NCI-H345 (cell line): ENCODE data around the gene BHLHE41.
A peak's percentile ranks its signal among the peaks of the same experiment; 100 is the strongest.

Experiments
- DNase-seq: peaks from one replicate; lab custom pipeline; 2025; lab: John Stamatoyannopoulos, UW

BHLHE41 gene

DNA sequence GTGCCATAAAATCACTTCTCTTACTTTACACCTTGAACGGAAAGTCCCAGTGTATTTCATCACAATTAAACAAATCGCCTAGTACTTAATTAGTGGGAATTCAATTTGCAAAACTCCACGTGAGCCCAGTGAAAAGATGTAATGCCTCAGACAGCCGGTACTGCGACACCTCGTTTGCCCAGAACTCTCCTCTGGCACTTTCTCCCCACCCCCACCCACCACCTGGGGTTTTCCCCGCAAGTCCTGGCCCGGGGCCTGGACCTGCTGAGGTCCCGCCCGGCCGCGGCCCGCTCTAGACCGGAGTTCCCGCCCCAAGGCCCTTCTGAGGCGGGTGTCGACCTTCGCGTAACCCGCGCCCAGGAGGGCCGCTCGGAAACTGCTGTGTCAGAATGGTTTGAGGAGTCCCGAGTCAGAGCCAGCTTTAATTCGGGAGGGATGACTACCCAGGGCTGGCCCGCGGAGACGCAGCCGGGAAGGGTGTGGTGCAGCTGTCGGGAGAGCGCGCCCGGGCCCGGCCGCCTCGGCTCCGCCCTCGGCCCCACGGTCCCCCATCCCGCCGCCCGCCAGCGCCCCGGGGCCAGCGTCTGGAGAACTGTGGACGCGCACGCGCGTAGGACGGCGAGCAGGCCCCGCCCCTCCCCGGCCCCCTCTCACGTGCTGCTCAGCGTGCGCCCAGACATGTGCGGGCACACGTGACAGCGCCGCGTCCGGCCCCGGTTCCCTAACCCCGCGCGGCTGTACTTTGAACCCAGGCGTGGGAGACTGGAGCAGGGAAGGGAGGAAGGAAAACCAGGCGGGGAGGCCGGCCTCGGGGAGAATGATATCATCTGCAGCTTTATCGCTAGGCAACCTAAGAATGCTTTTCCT is 10.8 kb downstream of the BHLHE41 start:
- DNase-seq = peak; percentile 42

DNA sequence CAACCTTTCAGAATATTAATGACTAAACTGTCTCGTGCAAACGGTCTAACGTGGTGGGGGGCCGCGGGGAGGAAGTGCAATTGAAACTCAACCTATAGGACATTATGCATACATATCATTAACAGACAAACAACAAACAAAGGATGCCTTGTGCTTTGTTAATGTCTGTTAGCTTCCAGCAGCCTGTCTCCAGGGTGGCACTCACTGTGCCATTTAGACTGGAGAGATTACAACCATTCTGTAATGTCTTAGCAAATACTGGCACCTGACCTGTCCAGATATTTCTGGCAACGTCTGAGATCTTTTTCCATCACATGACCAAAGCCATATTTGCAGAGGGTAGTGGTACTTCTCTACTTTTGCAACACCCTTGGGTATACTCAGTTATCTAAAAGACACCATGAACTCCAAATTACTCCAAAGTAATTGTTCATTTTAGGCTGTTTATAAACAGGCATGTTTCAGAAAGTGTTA is 11.6 kb downstream of the BHLHE41 start:
- no peak for DNase-seq

DNA sequence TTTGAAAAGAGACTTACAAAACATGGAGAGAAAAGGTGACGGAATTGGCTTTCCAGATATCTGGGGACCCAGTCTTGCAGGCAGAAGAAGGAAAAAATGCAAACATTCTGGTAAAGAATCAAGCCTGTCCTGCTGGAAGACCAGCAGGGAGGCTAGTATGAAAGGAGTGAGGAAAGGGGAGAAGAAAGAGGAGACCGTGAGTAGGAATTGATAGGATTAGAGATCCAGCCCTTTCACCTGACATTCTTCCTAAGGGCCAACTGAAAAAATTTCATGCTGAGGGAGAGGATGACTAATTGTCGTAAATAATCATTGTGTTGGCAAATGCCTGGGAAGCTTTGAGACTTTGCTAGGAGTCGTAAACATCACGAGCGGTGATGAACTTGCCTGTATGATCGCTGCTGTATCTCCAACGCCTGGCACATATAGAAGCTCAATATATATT is 12.1 kb downstream of the BHLHE41 start:
- DNase-seq = no peak

DNA sequence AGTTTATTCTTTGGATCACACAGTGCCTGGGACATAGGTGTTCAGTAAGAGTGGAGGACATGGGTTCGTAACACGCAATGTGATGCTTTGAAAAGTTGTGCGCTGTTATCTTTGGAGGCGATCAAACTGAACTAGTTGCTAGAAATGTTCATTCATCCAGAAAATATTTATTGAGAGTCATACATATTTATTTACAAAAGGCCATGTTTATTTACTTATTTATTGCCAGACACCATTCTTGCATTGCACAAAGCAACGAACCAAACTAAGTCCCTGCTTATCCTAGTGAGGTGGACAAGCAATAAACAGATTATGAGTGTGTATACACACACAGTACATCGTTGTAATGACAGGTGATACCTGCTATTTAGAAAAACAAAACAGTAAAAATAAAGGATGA is 12.6 kb downstream of the BHLHE41 start:
- DNase-seq = no peak

DNA sequence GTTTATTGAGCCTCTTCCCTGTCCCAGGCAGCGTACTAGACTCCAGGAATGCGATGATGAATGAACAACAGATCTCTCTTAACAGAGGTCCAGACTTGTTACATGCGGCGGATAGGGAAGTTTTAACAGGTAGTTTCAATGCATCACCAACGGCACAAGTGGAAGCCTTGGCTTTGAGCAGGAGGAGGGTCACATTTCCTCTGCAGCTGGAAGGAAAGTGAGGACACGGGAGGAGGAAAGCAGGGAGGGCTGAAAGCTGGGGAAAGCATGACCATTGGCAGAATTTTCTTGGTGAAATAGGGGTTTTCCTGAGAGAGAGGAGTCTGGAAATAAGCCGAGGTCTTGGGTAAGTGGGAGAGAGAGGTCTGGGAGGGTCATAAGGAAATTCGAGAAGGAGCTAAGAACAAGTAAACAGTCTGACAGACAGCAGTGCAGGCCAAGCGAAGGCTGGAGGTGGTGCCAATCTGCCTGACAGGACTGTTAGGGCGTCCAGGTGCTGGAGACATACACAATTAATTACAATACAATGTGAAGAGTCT is 15.4 kb downstream of the BHLHE41 start:
- DNase-seq = no peak

DNA sequence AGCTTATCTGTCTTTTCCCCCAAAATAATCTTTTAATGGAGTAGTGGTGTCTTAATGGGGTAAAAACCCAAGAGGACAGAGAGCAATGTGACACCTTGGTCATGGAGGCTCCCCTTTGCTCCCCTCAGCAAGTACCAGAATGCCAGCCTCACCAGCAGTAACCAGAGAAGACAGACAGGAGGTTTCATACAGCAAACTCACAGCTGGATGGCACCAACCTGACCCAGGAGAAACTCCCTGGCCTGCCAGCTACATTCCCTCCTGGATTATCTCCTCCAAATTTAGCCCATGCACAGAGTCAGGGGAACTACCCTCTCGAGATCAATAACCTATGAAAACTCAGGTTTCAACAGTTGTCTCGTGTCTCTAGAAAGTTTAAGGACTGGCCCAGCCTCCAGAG is 15.9 kb downstream of the BHLHE41 start:
- no peak for DNase-seq

DNA sequence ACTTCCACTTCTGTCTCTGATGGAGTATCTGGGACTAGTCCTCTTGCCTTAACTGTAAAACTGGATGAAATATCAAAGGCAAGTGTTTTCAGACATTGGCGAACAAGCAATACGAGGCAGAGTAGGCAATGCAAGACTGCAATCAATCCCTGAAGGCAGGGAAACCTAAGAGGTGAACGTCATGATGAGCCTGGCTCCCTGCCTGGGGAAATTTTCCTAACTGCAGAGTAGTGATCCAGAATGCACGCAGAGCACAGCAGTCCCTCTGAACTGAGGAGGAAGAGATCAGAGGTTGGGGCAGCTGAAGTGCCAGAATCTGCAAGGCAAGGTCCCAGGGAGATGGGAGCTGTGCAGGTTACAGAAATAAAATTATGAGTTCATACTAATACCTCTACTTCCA is 18.5 kb downstream of the BHLHE41 start:
- DNase-seq = no peak

DNA sequence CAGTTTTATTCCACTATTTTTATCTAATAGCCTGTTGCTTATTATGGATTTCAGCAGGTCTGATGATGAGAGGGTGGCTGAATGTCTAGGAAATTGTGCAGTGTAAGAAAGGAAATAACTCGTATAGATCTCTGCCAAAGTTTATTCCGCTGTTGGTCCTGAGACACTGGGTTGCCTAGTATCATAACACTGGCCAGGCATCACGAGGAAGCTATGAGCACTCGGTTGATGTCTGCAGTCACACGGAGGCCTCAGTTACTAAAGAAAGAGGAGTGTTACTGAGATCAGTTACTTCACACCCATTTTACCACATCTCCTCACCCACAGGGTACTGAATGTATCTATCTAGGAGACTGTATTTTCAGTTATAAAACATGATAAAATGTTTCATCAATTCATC is 21.9 kb downstream of the BHLHE41 start:
- DNase-seq = no peak

DNA sequence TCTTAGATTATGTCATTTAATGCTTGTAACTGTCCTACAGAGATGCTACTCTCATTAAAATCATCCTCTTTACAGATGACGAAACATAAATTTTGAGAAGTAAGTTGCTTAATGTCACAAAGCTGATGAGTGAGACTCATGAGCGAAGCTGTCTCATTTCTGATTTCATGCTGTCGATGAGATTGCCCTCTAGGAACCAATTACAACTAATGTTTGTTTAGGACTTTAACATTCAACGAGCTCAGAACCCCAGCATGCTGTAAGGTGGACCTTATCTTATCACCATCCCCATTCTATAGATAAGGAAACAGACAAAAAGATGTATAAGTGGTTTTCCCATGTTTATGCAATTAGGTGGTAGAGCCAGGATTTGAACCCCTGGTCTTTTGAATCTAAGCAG is 23.1 kb downstream of the BHLHE41 start:
- DNase-seq = no peak

DNA sequence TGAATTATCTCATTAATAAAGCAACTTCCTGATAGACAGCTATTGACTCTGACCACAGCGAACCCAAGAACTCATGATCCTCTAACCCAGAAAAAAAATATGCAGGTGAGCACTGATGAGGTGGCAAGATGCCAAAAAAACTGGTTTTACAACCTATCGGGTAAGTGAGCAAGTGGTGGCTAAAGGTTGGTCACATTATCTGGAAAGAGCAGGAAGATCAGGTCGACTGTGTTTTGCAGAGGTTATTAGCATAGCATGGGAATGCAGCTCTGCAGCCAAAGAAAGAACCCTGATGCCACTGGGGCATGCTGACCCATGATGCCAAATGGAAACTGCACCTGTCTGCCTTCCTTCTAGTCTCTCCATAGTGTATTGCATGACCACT is 23.5 kb downstream of the BHLHE41 start:
- DNase-seq = peak; percentile 11

DNA sequence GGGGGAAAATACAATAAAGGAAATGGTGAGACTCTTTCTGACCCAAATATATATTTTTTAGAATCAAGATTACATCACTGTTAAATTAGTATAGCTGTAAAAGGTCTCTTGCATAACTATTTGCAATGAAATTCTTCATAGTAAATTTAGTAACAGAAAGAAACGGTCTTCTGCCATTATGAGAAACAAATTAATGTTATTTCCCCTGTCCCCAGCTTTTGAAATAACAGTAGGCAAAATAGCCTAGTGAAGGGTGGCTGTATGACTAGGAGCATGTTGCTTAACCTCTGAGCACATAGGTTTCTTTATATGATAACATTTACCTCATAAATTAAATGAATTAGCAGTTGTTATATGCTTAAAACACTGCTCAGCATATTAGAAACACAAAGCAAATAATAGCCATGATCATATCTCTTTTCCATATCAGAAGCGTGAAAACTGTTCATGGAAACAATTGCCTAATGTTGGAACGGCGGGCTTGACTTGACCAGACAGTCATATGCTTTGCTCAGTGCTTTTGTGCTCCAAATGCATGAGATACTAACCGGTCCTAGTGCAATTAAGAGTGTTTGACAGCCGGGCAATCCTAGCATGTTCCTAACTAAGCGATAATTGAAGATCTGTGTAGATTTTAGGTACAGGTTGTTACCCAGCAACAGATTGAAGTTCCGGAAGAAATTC is 24.0 kb downstream of the BHLHE41 start:
- DNase-seq = no peak

DNA sequence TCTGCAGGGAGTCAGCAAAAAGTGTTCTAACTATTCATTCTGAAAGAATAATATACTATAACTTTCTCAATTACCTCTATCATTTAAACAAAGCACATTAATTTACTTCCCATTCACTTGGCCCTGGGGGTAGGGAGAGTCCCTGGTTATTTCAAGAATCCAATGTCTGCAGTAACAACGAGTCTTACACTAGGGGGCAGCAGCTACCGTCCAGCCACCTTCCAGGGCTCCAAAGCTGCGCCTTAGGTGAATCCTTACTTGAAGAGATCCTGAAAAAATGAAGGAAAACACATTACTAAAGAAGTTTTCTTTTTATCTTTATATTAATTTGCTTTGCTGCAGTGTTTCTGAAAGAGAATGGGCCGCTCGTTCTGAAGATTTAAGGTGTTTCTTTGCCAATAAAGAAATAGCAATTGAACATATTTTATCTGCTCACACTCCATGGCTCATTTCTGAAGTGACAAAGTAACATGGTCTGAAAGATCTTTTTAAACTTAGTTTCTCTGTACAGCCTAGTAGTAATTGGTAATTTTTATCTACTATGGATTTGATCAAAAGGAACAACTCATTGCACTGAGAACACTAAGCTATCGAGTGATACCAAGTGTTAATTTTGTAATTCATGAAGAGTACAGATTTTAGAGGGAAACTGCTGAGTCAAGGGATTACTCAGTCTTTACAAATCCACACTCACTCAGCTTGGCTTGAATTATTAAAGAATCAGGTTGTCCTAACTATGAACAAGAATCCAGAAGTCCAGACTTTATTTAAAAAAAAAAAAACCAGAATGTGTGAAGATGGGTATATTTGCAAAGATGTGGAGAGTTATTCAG is 27.6 kb downstream of the BHLHE41 start:
- DNase-seq = peak; percentile 61

DNA sequence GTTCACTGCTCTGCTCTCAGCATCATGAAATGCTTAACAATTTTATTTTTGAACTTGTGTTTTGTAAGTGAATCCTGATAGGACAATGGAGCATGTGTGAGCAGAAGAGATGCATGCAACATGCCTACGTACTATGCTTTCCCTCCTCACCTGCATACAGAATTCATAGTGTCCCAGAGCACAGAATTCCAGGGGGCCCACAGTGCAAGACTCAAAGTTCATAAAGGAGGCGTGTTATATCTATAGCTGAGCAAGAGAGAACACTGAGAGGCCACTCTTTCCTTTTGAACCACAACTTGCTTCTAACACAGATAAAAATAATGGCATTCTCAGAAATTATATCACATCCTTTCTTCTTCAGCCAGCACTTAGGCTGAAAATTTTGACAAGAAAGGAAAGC is 28.8 kb downstream of the BHLHE41 start:
- no peak for DNase-seq

DNA sequence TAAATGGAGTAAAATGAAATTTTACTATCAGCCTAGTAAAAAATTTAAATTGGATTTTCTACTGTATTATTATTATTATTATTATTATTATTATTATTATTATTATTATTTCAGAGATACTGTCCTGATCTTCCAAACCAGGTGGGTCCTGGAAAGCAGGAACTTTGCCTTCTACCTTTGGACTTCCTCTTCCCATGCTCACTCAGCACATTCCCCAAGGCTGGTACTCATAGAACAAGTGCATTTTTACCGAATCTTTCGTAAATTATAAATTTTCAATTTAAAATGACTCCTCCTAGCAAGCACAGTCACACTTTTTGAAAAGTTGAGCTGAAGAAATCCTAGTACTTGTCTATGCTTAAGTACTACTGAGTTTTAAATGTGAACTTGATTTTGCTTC is 29.7 kb downstream of the BHLHE41 start:
- DNase-seq = no peak

DNA sequence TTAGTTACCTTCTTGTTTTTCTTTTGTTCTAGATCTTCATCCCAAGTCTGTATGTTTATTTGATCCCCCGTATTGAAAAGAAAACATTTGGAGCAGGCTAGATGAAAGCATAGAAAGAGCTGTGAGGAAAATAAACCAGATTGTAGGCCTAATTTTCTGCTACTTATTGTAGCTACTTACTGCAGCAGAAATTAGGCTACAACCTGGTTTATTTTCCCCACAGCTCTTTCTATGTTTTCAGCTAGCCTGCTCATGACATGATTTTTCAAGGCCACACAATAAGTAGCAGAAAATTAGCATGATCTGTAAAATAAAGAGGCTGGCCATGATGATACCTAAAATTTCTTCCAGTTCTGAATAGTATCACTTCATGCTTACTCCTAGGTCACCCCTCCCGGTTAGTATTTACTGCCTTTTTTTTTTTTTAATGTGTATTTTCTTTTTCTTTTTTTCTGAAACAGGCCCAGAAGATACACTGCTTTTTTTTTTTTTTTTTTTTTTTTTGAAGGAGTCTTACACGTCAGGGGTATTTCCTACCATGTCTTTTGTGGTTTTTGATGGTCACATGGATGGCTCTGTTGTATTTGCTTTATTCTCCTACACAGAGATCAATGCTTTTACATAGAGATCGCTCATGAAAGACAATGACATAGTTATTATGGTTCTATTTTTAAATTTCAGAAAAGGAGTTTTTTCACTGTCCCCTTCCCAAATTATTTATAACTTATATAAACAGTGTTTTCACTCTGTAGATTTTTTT is 32.3 kb downstream of the BHLHE41 start:
- DNase-seq = no peak

DNA sequence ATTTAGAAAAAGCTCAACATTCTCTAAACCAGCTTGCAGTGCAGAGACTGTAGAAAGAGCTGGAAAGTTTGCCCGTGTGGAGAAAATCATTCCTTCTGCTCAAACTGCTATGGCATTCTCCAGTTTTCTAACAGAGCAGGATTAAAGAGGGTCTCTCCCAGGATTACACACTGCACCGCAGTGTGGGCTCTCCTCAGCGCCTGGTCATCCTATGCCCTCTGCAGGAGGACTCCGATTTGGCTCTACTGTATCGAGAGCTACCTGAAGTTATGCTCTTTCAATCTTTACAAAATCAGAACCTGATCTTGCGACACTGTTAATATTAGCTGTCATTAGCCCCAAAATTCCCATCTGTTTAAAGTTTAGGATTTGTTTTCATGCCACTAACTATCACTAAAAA is 33.0 kb downstream of the BHLHE41 start:
- DNase-seq = no peak

DNA sequence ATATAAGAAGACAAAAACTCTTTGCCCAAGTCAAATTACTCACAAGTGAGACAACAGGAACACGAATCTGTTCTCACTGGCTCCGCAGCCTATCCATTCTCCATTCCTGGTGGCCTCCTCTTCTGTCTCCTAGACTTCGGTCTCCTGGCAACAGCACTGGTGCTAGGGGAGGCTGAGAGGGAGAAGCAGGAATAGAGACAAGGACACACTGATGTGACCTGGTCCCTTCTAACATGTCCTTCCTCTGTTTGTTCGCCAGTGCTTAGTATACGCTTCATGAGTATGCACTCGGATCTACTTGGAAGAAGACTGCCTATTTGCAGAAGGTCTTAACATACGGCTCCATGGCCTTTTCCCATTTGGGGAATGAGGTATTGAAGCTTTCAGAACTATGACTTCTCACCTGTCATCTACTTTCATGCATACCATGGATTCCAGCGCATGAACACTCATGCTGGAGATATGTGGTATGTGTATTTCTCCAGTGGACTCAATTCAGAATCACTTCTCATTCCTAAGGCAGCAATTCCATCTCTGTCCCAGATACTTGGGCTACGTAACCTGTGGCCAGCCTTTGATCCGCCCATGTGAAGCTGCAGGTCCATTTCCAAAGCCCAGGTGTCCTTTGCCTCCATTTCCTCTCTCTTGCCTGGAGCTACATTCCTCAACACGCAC is 33.9 kb downstream of the BHLHE41 start:
- DNase-seq = no peak

DNA sequence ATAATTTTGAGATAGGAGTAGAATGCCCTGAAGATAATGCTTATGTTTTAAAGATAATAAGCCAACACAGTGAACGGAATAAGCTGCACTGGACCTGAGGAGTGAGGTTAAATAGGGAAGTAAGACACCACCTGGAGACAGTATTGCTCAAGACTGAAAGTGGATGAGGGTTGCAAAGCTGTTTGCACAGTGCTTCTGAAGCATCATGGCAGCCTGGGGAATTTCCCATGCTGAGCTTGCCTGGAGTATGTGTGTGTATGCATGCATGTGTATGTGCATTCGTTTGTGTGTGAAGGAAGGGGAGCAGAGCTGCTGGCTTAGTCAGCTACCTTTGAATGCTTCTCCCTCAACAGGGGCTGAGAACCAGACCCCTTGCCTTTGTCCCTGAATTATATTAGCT is 35.8 kb downstream of the BHLHE41 start:
- DNase-seq = no peak

DNA sequence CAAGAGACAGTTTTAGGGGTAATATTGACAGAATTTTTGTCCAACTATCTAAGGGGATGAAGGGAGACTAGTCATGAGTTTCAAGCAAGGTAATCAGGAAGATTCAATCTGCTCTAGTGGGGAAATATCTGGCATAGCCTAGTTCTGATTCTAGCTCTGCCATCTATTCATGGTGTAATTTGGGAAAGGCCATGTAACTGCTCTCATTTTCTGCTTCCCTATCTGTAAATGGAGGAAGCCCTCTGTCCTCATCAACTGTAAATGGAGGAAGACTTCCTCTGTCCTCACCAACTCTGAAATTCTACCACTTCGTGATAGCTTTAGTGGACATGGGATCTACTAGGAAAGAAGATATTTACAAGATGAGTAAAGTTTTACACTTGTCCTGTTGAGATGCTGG is 37.9 kb downstream of the BHLHE41 start:
- no peak for DNase-seq

DNA sequence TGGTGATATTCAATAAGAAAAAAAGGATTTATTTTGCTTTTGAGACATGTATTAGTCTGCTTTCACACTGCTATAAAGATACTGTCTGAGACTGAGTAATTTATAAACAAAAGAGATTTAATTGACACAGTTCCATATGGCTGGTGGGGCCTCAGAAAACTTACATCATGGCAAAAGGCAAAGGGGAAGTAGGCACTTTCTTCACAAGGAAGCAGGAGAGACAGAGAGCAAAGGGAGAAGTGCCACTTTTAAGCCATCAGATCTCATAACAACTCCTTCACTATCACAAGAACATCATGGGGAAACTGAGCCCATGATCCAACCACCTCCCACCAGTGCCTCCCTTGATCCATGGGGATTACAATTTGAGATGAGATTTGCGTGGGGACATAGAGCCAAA is 43.9 kb downstream of the BHLHE41 start:
- no peak for DNase-seq
